CD4-positive, alpha-beta memory T cell (primary cell): Measurements from ENCODE around the gene DAZAP1. TPM values are rescaled to one million over a fixed set of nuclear protein-coding genes. Genes with fewer than 3 reads are reported as not detected.

Source experiments
- CTCF ChIA-PET: fragments of 350-600 bp; sonication (Branson Sonifier 250); formaldehyde crosslinking; loops from one replicate; lab custom pipeline; 2021; ENCODE audit warnings: inconsistent platforms; ENCODE audit not compliant: partially characterized antibody; lab: Charles Lee
- POLR2A ChIA-PET: fragments of 350-600 bp; sonication (Branson Sonifier 250); formaldehyde crosslinking; loops from one replicate; lab custom pipeline; 2021; ENCODE audit not compliant: partially characterized antibody; lab: Charles Lee
- DNase-seq, 5 donors: peaks; one replicate each; pipeline versions ENCODE4 v3.0.0 to v3.0.0-alpha.2; 2020 to 2022; ENCODE audit warnings: mixed read lengths in 1 of 5
- H3K27ac ChIP-seq: one replicate; pipeline ENCODE4 v1.7.0; 2013; ENCODE audit warnings: low read depth, low read length
- H3K27me3 ChIP-seq: 2 replicates; pipeline ENCODE4 v1.7.0; 2013; ENCODE audit warnings: mild to moderate bottlenecking, low read length, moderate library complexity; ENCODE audit not compliant: insufficient read depth
- H3K36me3 ChIP-seq: 2 replicates; pipeline ENCODE4 v1.7.0; 2013; ENCODE audit warnings: mild to moderate bottlenecking, low read length, moderate library complexity; ENCODE audit not compliant: insufficient read depth
- H3K4me1 ChIP-seq: 2 replicates; pipeline ENCODE4 v1.7.0; 2013; ENCODE audit warnings: mild to moderate bottlenecking, low read length, moderate library complexity; ENCODE audit not compliant: insufficient read depth
- H3K4me3 ChIP-seq, 2 donors: one replicate each; pipeline ENCODE4 v1.7.0; 2013; ENCODE audit warnings: low read length in 2 of 2, mild to moderate bottlenecking in 1 of 2
- H3K9me3 ChIP-seq, 2 donors: one replicate each; pipeline ENCODE4 v1.7.0; 2013; ENCODE audit warnings: low read length in 2 of 2, control low read depth in 1 of 2; ENCODE audit not compliant: control insufficient read depth in 1 of 2
- H3K27ac Mint-ChIP-seq, 7 donors: one replicate each; pipeline ENCODE4 v1.8.0; 2020 to 2021; ENCODE audit warnings: mixed read lengths in 7 of 7, mild to moderate bottlenecking in 6 of 7, inconsistent platforms in 3 of 7, moderate library complexity in 3 of 7
- H3K27me3 Mint-ChIP-seq, 2 donors: one replicate each; pipeline ENCODE4 v1.8.0; 2020 to 2021; ENCODE audit warnings: mixed read lengths in 2 of 2
- H3K36me3 Mint-ChIP-seq, 2 donors: one replicate each; pipeline ENCODE4 v1.8.0; 2020 to 2021; ENCODE audit warnings: mixed read lengths in 2 of 2, inconsistent platforms in 1 of 2, mild to moderate bottlenecking in 1 of 2
- H3K4me1 Mint-ChIP-seq, 4 donors: one replicate each; pipeline ENCODE4 v1.8.0; 2020 to 2021; ENCODE audit warnings: mixed read lengths in 4 of 4, mild to moderate bottlenecking in 1 of 4
- H3K4me3 Mint-ChIP-seq, 8 donors: one replicate each; pipeline ENCODE4 v1.8.0; 2020 to 2021; ENCODE audit warnings: mixed read lengths in 8 of 8, mild to moderate bottlenecking in 7 of 8, moderate library complexity in 6 of 8, inconsistent platforms in 3 of 8
- H3K9me3 Mint-ChIP-seq, 8 donors: one replicate each; pipeline ENCODE4 v1.8.0; 2020 to 2021; ENCODE audit warnings: mixed read lengths in 8 of 8, mild to moderate bottlenecking in 5 of 8, inconsistent platforms in 3 of 8, moderate library complexity in 1 of 8
- intact Hi-C: fragments of 100-400 bp; cut with micrococcal nuclease; formaldehyde crosslinking; loops from one replicate; pipeline ENCODE4 v1.15.1; 2023
- polyA plus RNA-seq, 2 donors: library from polyadenylated mRNA; unstranded; fragments of 300-500 nt; fragmentation: Illumina TruSeq; gene quantifications; one replicate each; pipeline ENCODE4 v1.2.3, GENCODE V29; 2021
- total RNA-seq, 2 experiments: library from RNA; stranded (reverse); gene quantifications; one replicate each; pipeline ENCODE4 v1.2.3, GENCODE V29; 2021

DAZAP1 gene
- total and polyA plus RNA-seq, 4 experiments from 2014 or later, result 2.5 to 152 (median 76.1) TPM

DNA sequence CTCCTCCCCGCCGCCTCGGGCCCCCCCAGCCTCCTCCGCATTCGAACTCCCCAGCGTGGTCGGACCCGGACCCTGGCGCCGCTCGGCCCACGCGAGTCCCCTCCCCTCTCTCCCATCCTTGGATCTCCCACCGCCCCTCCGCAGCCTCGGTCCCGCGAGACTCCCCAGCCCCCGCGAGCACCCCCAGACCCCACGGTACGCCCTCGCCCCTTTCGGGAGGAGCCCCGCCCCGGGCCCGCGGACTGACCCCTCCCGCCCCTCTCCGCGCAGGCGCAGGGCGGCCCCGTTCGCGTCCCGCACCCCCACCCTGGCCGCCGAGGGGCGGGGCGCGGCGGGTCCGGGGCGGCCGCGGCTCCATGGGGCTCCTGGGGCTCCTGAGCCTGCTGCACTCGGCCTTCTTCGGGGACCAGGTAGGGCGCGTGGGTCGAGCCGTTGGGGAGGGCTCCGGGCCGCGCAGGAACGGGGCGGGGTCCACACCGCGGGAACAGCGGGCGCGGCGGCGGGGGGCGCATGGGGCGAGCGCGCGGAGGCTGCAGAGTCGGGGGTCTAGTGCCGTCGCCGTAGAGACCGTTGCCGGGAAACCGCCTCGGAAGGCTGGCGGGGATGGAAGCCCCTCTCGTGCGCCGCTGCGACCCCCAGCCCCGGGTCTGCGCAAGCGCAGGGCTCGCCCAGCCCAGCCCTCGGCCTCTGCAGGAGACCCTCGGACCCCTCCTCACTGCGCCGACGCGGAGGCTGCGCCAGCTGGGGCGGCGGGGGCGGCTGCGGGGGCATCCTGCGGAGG, 38.7 kb downstream of the DAZAP1 start:
- Histone ChIP-seq H3K27ac (no peak overlapping the region), H3K9me3 (no peaks in the 10 kb centered on the region), H3K27me3 (peaks cover 35% of the 10 kb centered on the region), H3K4me3 (no peak overlapping the region), H3K36me3 (peaks cover 12% of the 10 kb centered on the region), H3K4me1 (peaks cover 36% of the 10 kb centered on the region)
- no peak overlapping the region for H3K27ac Mint-ChIP-seq
- ChIA-PET POLR2A (interaction anchor here (0.9 to 3.8 kb wide), 5 partner anchors 9 to 26 kb away, joined by 4 to 20 read pairs (median 5); no protein-coding TSS in a partner anchor), CTCF (interaction anchor here (1.0 to 1.9 kb wide), 5 partner anchors 9 to 62 kb away, joined by 3 to 9 read pairs (median 4); no protein-coding TSS in a partner anchor)
- peaks cover 24 to 28% of the 10 kb centered on the region in 2 donors for H3K27me3 Mint-ChIP-seq
- peaks cover 0 to 4% (median 0%) of the 10 kb centered on the region in 8 donors for H3K9me3 Mint-ChIP-seq
- intact Hi-C loops, result loop anchor here (1.0 to 2.0 kb wide), 3 partner anchors 25 to 67 kb away; partner anchors contain the start of genes ADAMTSL5 and PCSK4
- DNase-seq, result no peak
- peaks cover 12 to 16% of the 10 kb centered on the region in 2 donors for H3K36me3 Mint-ChIP-seq
- H3K4me3 Mint-ChIP-seq, result no peak overlapping the region
- peaks cover 9 to 45% (median 17%) of the 10 kb centered on the region in 4 donors for H3K4me1 Mint-ChIP-seq

DNA sequence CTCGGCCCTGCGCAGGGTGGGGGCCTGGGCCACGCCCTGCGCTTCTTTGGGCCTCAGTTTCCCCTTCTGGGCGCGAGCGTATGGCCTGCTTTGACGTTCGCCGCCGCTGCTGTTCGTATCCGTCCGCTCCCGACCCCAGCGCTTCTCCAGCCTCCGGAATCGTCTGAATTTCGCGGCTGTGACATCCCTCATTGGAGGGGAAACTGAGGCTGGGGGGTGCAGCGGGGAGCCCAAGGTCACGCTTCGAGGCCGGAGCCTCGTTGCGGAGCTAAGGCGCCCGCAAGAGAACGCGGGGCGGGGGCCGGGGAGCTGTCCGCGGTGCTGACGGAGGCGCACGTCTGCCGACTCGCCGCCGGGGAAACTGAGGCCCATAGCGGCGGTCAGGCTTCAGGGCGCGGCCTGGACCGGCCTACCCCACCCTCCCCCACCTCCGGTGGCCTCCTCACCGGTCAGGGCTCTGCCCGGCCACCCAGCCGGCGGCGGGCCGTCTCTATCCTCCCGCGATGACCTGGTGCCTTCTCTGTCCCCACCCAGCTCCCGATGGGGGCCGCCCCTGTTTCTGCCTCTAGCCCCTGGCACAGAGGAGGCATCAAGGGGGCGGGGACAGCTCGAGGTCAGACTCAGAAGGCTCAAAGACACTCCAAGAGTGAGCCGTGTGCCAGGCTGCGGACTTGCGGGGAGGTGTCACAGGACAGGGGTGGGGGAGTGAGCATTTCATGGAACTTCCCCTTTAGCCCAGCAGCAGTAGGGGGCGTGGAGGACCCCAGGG, 39.5 kb downstream of the DAZAP1 start:
- no peak overlapping the region for H3K27ac ChIP-seq
- H3K36me3 Mint-ChIP-seq, result peaks cover 4 to 10% of the 10 kb centered on the region in 2 donors
- CTCF ChIA-PET, result no interaction called here
- H3K36me3 ChIP-seq, result peaks cover 5% of the 10 kb centered on the region
- H3K4me3 Mint-ChIP-seq, result peak overlapping the region in 4 of 8 donors; percentile 23 to 58 (median 40)
- H3K4me1 Mint-ChIP-seq, result peaks cover 9 to 44% (median 15%) of the 10 kb centered on the region in 4 donors
- DNase-seq, result peak in 1 of 5 donors; percentile 36
- H3K27ac Mint-ChIP-seq, result peak overlapping the region in 1 of 7 donors; percentile 68
- no peaks in the 10 kb centered on the region for H3K9me3 ChIP-seq
- peaks cover 36% of the 10 kb centered on the region for H3K4me1 ChIP-seq
- no peak overlapping the region for H3K4me3 ChIP-seq
- peaks cover 24 to 30% of the 10 kb centered on the region in 2 donors for H3K27me3 Mint-ChIP-seq
- intact Hi-C loops, result no loop called here
- peaks cover 40% of the 10 kb centered on the region for H3K27me3 ChIP-seq
- POLR2A ChIA-PET, result interaction anchor here (0.6 to 1.7 kb wide), 2 partner anchors 9 to 203 kb away, joined by 3 to 5 read pairs; no protein-coding TSS in a partner anchor
- H3K9me3 Mint-ChIP-seq, result peaks cover 0 to 3% (median 0%) of the 10 kb centered on the region in 8 donors

DNA sequence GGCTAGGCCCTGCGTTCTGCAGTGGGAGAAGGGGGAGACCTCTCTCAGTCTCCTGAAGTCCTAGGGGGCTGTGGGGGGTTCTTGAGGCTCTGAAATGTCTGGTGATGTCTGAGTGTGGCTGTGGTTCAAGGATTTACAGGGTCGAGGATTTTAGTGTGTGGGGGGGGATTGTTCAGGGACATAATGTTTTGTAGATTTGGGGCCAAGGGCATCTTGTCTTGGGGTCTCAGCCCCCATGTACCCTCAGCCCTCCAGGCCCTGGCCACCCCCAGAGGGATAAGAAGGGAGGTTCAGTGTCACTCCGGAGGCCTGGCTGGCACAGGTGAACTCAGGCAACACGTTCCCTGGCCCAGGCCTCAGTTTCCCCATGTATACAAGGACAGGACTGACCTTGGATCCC, 40.1 kb downstream of the DAZAP1 start:
- Mint-ChIP-seq H3K4me1 (peaks cover 8 to 38% (median 15%) of the 10 kb centered on the region in 4 donors), H3K27ac (peak overlapping the region in 1 of 7 donors; percentile 68), H3K9me3 (peaks cover 0 to 3% (median 0%) of the 10 kb centered on the region in 8 donors), H3K36me3 (peaks cover 0 to 4% of the 10 kb centered on the region in 2 donors), H3K27me3 (peaks cover 24 to 32% of the 10 kb centered on the region in 2 donors), H3K4me3 (peak overlapping the region in 3 of 8 donors; percentile 2 to 25 (median 21))
- Histone ChIP-seq H3K36me3 (no peaks in the 10 kb centered on the region), H3K4me3 (no peak overlapping the region), H3K27ac (no peak overlapping the region), H3K4me1 (peaks cover 36% of the 10 kb centered on the region), H3K27me3 (peaks cover 40% of the 10 kb centered on the region), H3K9me3 (no peaks in the 10 kb centered on the region)
- no peak for DNase-seq
- POLR2A ChIA-PET, result interaction anchor here (1.7 kb wide), 1 partner anchor 8 kb away, joined by 5 read pairs; no protein-coding TSS in a partner anchor
- CTCF ChIA-PET, result no interaction called here
- intact Hi-C loops, result no loop called here

DNA sequence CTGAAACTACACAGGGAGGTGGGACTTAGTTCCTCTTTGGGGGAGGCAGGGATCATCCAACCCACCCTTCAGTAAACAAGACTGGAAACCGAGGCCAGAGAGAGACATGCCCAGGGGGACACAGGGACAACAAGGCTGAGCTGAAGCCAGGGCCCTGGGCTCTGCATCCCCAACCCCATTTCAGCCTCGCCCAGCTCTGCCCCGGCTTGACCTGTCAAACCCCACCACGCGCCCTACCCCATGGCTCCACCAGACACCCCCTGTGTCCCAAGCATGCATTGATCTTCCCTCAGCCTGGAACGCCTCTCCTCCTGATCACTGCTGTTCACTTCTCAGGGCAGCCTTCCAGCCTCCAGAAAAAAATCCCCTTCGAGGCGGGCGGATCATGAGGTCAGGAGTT, 40.6 kb downstream of the DAZAP1 start:
- Mint-ChIP-seq H3K36me3 (no peaks in the 10 kb centered on the region), H3K9me3 (peaks cover 0 to 3% (median 0%) of the 10 kb centered on the region in 8 donors), H3K27me3 (peaks cover 26 to 33% of the 10 kb centered on the region in 2 donors), H3K4me1 (peaks cover 8 to 34% (median 15%) of the 10 kb centered on the region in 4 donors), H3K4me3 (peak overlapping the region in 2 of 8 donors; percentile 21 to 64), H3K27ac (peak overlapping the region in 2 of 7 donors; percentile 68 to 70)
- intact Hi-C loops, result no loop called here
- Histone ChIP-seq H3K36me3 (no peaks in the 10 kb centered on the region), H3K9me3 (no peaks in the 10 kb centered on the region), H3K4me3 (no peak overlapping the region), H3K4me1 (peaks cover 36% of the 10 kb centered on the region), H3K27me3 (peaks cover 40% of the 10 kb centered on the region), H3K27ac (no peak overlapping the region)
- DNase-seq, result no peak
- ChIA-PET POLR2A (interaction anchor here (1.7 kb wide), 1 partner anchor 8 kb away, joined by 5 read pairs; no protein-coding TSS in a partner anchor), CTCF (no interaction called here)

DNA sequence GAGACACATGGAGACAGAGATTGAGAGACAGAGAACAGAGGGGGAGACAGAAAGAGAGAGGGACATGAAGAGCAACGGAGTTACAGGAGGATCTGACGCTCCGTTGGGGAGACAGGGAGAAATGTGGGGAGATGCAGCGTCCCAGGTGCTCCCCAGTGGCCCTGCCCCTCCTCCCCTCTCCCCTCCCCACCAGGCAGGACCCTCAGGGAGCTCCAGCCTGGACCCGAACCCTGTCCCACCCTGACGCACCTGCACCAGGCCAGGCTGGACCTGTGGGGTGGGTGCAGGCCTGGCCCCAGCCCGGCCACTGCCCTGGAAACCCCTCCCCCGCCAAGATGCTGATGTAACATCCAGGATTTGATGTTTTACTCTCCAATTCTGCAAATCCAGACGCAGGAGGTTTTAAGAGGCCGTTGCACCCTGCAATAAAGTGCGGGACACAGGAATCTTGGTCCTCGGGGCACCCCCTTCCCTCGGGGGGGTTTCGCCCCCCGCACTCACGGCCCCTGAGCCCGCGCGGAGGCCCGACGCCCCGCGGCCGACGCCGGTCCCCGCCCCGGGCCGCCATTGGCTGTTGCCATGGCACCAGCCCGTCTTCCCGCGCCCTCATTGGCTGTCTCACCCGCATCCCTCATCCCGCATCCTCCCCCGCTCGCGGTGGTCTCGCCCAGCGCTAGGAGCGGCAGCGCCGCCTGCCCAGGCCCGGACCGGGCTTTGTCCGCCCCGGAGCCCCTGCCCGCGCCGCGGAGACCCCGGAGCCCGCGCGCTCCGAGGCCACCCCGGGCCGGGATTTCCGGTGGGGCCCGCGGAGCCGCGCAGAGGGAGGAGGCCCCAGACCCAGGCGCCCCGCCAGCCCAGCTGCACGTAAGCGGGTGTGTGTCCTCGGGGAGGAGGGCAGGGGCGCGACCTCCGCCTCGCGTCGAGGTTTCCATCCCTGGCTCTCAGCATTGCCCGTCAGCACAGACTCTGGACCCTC, 42.4 kb downstream of the DAZAP1 start, which contains the start of gene APC2:
TSS of gene APC2 (plus strand) at position 655 of the 976 bp plus-strand sequence. CDS start 2,881 bp downstream, outside the sequence.
- CTCF ChIA-PET, result no interaction called here
- H3K4me1 Mint-ChIP-seq, result peaks cover 8 to 29% (median 14%) of the 10 kb centered on the region in 4 donors

More for the DNA sequence above, 42.4 kb downstream of the DAZAP1 start, which contains the start of gene APC2:
- no peaks in the 10 kb centered on the region for H3K36me3 ChIP-seq
- no peak within 1 kb of the TSS for H3K27ac ChIP-seq
- intact Hi-C loops, result no loop called here
- POLR2A ChIA-PET, result interaction anchor here (0.9 kb wide), 1 partner anchor 41 kb away, joined by 3 read pairs; the partner anchor contains the start of gene REEP6
- no peaks in the 10 kb centered on the region for H3K9me3 ChIP-seq
- peak within 1 kb of the TSS; percentile 25 to 68 (median 42) for H3K4me3 Mint-ChIP-seq
- H3K27me3 Mint-ChIP-seq, result peaks cover 29 to 40% of the 10 kb centered on the region in 2 donors
- H3K4me3 ChIP-seq, result no peak within 1 kb of the TSS
- peak in 2 of 5 donors; percentile 31 to 38 for DNase-seq
- peaks cover 29% of the 10 kb centered on the region for H3K4me1 ChIP-seq
- peaks cover 40% of the 10 kb centered on the region for H3K27me3 ChIP-seq
- H3K9me3 Mint-ChIP-seq, result peaks cover 0 to 3% (median 0%) of the 10 kb centered on the region in 8 donors
- no peaks in the 10 kb centered on the region for H3K36me3 Mint-ChIP-seq
- H3K27ac Mint-ChIP-seq, result peak within 1 kb of the TSS in 5 of 7 donors; percentile 17 to 77 (median 61)
